ENCODE measurements around the gene FOXC1. TPM values are rescaled to one million over a fixed set of nuclear protein-coding genes. Genes with fewer than 3 reads are reported as not detected.
A peak's percentile ranks its signal among the peaks of the same experiment; 100 is the strongest.

The FOXC1 gene
- total RNA-seq, 1 donor from 2014 or later = 0.45 TPM

DNA sequence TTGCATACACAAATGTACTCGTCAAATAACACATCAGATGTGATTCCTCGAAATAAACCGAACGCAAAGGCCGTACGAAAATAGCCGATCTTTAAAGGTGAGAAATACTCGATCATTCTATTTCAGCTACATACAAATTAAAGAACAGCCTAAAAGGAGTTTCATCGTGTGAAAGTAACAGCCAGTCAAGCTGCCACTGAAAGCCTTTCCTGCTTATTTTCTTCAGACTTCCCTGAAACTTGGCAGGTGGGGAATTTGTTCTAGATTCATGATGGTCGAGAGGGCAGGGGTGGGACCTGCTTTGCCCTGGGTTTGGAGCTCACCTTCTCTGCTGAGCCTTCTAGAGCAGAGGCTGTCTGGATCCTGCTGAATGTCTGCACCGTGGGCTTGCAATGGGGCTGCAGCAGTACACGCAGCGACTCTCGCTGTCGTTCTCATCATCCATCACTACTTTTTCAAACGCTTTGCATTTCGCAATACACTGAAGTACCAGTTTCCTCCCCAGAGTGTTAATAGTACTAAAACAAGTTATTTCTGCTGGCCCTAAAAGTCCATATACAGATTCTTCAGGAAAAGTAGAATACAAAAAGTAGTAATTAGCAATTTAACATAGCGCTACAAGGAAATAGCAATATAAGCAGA lies 16.2 kb downstream of the FOXC1 start:
- H3K27ac ChIP-seq = no peak overlapping the region
- H3K4me1 ChIP-seq = peaks cover 32% of the 10 kb centered on the region
- TF ChIP-seq EZH2phosphoT487 (IDR thresholded peaks at IDR 0.05) (no peak), EZH2 (IDR thresholded peaks at IDR 0.05) (peak; percentile 10)
- TF ChIP-seq, protein P1, sequence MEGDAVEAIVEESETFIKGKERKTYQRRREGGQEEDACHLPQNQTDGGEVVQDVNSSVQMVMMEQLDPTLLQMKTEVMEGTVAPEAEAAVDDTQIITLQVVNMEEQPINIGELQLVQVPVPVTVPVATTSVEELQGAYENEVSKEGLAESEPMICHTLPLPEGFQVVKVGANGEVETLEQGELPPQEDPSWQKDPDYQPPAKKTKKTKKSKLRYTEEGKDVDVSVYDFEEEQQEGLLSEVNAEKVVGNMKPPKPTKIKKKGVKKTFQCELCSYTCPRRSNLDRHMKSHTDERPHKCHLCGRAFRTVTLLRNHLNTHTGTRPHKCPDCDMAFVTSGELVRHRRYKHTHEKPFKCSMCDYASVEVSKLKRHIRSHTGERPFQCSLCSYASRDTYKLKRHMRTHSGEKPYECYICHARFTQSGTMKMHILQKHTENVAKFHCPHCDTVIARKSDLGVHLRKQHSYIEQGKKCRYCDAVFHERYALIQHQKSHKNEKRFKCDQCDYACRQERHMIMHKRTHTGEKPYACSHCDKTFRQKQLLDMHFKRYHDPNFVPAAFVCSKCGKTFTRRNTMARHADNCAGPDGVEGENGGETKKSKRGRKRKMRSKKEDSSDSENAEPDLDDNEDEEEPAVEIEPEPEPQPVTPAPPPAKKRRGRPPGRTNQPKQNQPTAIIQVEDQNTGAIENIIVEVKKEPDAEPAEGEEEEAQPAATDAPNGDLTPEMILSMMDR (IDR thresholded peaks at IDR 0.05) = no peak
- Mint-ChIP-seq H3K4me1 (peaks cover 20% of the 10 kb centered on the region), H3K27me3 (ENCODE audit: insufficient read depth, low read depth) (peaks cover 64% of the 10 kb centered on the region), H3K9me3 (no peaks in the 10 kb centered on the region), H3K27ac (no peak overlapping the region), H3K4me3 (no peak overlapping the region), H3K36me3 (no peaks in the 10 kb centered on the region)
- no peaks in the 10 kb centered on the region for H3K36me3 ChIP-seq
- no peak overlapping the region for H2AFZ ChIP-seq (replicated peaks)
- H4K20me1 ChIP-seq (ENCODE audit: low read depth) = peaks cover 72% of the 10 kb centered on the region
- peak overlapping the region; percentile 75 for H3K4me2 ChIP-seq
- peaks cover 98% of the 10 kb centered on the region for H3K27me3 ChIP-seq
- no peak overlapping the region for H3K4me3 ChIP-seq
- no peaks in the 10 kb centered on the region for H3K9me3 ChIP-seq (ENCODE audit: low read depth)
- peaks cover 17% of the 10 kb centered on the region for H3F3A ChIP-seq (ENCODE audit: low read depth)
- H3K79me2 ChIP-seq (ENCODE audit: low read depth) = no peaks in the 10 kb centered on the region
- H3K9ac ChIP-seq = no peak overlapping the region
- no peak for DNase-seq (ENCODE audit: low spot score)

DNA sequence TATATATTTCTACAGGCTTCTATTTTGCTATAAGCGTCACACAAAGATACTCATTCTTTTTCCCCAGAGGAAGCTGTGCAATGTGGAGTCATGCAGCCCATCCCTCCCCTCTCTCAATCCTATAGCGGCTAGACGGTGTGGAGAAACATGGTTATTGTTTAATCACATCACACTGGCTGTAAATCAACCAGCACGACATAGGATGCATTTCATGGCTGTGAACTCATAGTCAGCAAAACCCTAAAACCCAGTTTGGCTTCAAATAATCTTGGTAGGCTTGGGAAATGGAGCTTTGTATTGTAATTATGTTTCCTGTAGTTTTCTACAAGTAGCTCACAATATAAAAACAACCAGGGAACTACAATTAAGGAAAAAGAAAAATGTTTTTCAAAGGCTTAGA lies 16.8 kb downstream of the FOXC1 start:
- TF ChIP-seq EZH2phosphoT487 (IDR thresholded peaks at IDR 0.05) = peak; percentile 5
- TF ChIP-seq, protein P1 (IDR thresholded peaks at IDR 0.05) = no peak
- Histone ChIP-seq H3K27ac (no peak overlapping the region), H2AFZ (replicated peaks) (no peak overlapping the region), H3K9ac (no peak overlapping the region), H3F3A (ENCODE audit: low read depth) (peaks cover 17% of the 10 kb centered on the region), H3K36me3 (no peaks in the 10 kb centered on the region), H3K79me2 (ENCODE audit: low read depth) (no peaks in the 10 kb centered on the region), H3K9me3 (ENCODE audit: low read depth) (no peaks in the 10 kb centered on the region), H3K27me3 (peaks cover 98% of the 10 kb centered on the region), H3K4me1 (peaks cover 32% of the 10 kb centered on the region), H3K4me2 (no peak overlapping the region), H3K4me3 (no peak overlapping the region), H4K20me1 (ENCODE audit: low read depth) (peaks cover 67% of the 10 kb centered on the region)
- Mint-ChIP-seq H3K4me1 (peaks cover 20% of the 10 kb centered on the region), H3K36me3 (no peaks in the 10 kb centered on the region), H3K27ac (no peak overlapping the region), H3K9me3 (no peaks in the 10 kb centered on the region), H3K4me3 (no peak overlapping the region), H3K27me3 (ENCODE audit: insufficient read depth, low read depth) (peaks cover 60% of the 10 kb centered on the region)
- DNase-seq (ENCODE audit: low spot score) = no peak

DNA sequence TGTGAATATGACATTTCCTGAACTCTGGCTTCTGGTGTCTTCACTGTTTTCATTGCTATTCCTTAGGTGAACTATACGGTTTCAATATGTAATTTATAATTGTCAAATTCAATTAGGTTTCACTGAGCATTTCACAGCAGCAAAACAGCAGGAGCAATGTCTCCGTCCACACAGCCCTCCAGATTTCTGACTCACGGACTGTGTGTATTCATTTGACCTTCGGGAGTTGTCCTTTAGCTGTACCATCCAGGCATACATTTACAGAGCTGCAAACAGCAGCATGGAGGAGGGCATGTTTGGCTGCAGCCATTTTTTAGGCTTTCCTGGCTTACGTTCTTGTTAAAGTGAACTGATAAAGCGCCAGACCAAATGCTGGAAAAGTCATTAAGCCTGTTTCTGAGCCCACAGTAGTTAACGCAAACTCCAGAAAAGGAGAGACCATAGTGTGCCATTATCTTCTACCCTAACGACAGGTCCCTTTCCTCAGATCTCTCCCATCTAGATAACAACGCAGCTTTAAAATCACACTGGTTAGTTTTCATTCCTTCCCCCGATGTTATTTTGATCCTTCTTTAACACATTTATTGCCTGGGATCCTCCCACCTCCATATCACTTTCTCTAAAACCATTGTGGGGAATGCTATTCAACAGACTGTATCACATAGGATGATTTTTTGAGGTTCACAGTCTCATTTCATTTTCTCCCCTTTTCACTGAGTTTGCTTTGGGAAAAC lies 18.3 kb downstream of the FOXC1 start:
- Histone ChIP-seq H3K27me3 (peaks cover 89% of the 10 kb centered on the region), H3K4me1 (peaks cover 32% of the 10 kb centered on the region), H3K4me2 (no peak overlapping the region), H3K9me3 (ENCODE audit: low read depth) (no peaks in the 10 kb centered on the region), H3F3A (ENCODE audit: low read depth) (peaks cover 12% of the 10 kb centered on the region), H3K9ac (no peak overlapping the region), H3K4me3 (no peak overlapping the region), H4K20me1 (ENCODE audit: low read depth) (peaks cover 53% of the 10 kb centered on the region), H2AFZ (replicated peaks) (no peak overlapping the region), H3K27ac (no peak overlapping the region), H3K79me2 (ENCODE audit: low read depth) (no peaks in the 10 kb centered on the region), H3K36me3 (no peaks in the 10 kb centered on the region)
- Mint-ChIP-seq H3K9me3 (no peaks in the 10 kb centered on the region), H3K4me1 (peaks cover 20% of the 10 kb centered on the region), H3K4me3 (no peak overlapping the region), H3K36me3 (no peaks in the 10 kb centered on the region), H3K27ac (no peak overlapping the region), H3K27me3 (ENCODE audit: insufficient read depth, low read depth) (peaks cover 47% of the 10 kb centered on the region)
- no peak for TF ChIP-seq EZH2 (IDR thresholded peaks at IDR 0.05)
- no peak for TF ChIP-seq EZH2phosphoT487 (IDR thresholded peaks at IDR 0.05)
- TF ChIP-seq, protein P1 (IDR thresholded peaks at IDR 0.05) = no peak
- no peak for DNase-seq (ENCODE audit: low spot score)

All from neural progenitor cell (in vitro differentiated cells).